Measurements from ENCODE around the gene DEPP1.
A peak's percentile ranks its signal among the peaks of the same experiment; 100 is the strongest.

DEPP1 gene

GRCh38 chr10:44954042-44954441 is 24.6 kb downstream of the DEPP1 start:
- no peak for DNase-seq (ENCODE audit: low spot score)

GRCh38 chr10:44952779-44953231 is 25.8 kb downstream of the DEPP1 start:
- DNase-seq (ENCODE audit: low spot score), result no peak

GRCh38 chr10:44951576-44952226 is 26.9 kb downstream of the DEPP1 start:
- DNase-seq (ENCODE audit: low spot score), result no peak

DNA sequence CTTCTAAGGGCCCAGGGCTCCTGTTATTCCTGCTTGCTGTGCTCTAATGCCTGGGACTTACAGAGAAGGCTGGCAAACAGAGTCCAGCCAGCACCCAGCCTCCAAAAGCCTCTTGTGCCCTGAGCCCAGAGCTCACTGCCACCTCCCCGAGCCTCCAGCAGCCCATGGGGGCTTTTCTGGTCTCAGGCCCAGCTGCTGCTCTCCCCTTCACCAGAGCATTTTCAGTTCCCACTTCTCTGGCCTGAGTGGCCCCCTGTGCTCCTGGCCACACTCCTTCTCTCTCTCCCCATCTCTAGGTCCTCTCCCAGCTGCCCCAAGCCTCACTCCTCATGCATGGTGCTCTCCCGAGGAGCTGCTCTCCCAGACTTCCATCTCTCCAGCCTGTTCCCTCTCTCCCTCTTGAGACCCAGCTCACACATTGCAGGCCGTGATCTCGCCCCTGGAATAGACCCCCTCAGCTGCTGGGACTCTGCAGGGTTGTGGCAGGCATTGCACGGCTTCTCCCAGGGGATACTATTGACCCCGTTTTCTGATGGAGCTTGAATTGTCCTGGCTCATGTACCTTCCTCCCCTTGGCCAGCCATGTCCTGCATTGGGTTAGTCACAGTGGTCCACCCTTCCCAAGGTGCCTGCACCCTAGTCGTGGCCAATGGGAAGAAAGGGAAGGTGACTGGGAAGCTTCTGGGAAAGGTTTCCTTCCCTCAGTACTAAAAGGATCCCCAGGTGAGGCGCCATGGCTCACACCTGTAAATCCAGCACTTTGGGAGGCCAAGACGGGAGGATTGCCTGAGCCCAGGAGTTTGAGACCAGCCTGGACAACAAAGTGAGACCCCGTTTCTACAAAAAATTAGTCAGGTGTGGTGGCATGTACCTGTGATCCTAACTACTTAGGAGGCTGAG is 28.0 kb downstream of the DEPP1 start:
- DNase-seq (ENCODE audit: low spot score), result no peak

DNA sequence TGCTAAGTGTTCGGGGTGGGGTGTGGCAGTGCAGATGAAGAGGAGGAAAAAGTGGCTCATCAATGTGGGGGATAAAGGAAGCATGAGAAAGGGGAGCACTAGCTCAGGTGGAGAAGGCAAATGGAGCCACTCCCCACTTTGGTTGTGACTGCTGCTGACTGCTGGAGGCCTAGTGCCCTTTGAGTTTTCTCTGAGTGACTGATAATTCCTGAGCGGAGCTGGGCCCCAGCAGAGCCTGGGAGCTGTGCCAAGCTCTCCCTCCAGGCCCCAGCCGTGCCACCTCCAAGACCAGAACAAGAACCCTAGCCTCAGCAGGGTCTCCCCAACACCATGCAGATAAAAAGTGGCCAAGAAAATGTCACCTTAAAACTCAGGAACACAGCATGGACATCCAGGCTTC is 28.7 kb downstream of the DEPP1 start:
- DNase-seq (ENCODE audit: low spot score), result no peak

DNA sequence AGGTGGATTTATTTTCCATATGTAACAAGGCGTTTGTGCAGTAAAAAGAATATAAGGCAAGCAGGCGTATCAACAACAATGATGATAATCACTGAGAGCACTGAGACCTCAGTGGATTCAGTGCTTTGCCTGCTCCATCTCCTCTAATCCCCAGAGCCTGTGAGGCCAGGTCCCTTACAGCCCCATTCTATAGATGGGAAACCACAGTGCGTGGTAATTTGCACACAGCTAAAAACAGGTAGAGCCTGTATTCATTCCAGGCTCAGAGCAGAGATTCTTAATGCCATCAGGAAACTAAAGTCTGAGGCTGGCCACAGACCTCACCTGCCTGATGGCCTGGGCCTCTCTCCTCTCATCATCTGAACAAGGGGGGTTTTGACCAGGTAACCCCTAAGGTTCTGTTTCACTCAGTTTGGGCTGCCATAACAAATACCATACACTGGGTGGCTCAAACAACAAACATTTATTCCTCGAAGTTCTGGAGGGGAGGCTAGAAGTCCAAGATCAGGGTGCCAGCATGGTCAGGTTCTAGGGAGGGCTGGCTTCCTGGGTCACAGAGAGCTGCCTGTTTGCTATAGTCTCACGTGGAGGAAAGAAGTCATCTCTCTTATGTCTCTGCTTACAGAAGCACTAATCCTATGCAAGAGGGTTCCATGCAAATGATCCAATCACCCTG is 29.3 kb downstream of the DEPP1 start:
- DNase-seq (ENCODE audit: low spot score), result no peak

- no peak for DNase-seq (ENCODE audit: low spot score)
These were observed 30.0 kb downstream of the DEPP1 start for GRCh38 chr10:44948642-44949041.

DNA sequence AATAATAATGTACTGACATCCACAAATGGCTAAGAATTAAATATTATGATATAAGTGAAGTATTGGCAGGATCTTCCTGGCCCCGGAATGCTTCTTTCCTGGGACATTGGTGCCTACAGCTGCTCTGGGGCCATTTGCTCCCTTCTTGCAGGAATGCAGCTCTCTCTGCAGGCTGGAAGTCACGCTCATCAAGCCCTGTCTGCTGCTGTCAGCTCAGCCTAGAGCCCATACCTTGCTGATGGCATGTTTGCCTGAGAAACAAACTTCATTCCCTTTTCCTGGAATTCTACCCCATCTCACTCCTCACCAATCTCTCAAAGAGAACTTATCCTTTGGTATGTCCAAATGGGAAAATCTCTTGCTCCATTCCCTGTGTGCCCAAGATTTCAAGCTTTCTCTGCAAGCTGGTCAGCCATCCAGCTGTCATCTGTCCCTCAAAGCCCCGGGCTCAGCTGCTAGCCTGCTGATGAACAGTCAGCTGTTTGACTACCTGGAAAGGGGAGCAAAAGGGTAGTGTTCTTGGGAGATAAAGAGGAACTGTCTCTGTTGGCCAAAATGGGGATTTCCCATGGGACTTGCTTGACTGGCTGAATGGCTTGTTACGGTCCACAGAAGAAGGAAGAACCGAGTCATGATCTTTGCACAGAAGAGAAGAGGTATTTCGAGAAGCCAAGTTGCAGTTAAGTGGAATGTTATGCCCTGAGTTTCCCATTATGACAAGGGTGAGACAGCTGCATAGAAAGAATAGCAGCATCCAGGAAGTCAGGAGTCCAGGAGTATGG is 31.0 kb downstream of the DEPP1 start:
- peak; percentile 21 for DNase-seq (ENCODE audit: low spot score)

DNA sequence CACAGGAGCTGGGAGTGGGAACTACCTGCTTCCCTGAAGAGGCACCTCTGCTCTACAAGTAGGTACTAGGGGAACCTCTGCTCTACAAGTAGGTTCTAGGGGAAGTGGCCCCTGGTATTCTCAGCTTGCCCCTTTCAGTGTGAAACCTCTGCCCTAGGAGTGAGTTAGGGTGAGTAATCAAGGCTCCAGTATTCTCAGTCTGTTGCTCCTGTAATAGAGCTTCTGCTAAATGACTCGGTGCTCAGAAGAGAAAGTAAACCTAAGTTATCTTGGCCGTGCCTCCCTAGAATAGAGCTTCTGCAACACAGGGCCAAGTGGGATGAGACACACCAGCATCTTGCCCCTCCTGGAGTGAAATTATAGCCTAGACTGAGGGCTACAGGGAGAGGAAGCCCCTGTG is 32.4 kb downstream of the DEPP1 start:
- no peak for DNase-seq (ENCODE audit: low spot score)

DNA sequence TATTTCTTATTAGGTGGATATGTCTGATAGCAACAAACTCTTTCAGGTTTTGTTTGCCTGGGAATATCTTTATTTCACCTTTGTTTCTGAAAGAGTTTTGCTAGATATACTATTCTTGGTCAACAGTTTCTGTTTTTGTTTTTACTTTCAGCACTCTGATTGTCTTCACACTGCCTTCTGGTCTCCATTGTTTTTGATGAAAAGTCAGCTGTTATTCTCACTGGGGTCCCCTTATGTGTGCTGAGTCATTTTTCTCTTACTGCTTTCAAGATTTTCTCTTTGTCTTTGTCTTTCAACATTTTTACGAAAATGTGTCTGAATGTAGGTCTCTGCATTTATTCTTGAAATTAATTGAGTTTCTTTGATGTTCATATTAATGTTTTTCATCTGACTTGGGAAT is 34.3 kb downstream of the DEPP1 start:
- no peak for DNase-seq (ENCODE audit: low spot score)

- no peak for DNase-seq (ENCODE audit: low spot score)
These were observed 38.8 kb downstream of the DEPP1 start for GRCh38 chr10:44939691-44940401.

- no peak for DNase-seq (ENCODE audit: low spot score)
These were observed 39.7 kb downstream of the DEPP1 start for GRCh38 chr10:44938956-44939355.

GRCh38 chr10:44937196-44938005 is 41.2 kb downstream of the DEPP1 start:
- DNase-seq (ENCODE audit: low spot score), result no peak

DNA sequence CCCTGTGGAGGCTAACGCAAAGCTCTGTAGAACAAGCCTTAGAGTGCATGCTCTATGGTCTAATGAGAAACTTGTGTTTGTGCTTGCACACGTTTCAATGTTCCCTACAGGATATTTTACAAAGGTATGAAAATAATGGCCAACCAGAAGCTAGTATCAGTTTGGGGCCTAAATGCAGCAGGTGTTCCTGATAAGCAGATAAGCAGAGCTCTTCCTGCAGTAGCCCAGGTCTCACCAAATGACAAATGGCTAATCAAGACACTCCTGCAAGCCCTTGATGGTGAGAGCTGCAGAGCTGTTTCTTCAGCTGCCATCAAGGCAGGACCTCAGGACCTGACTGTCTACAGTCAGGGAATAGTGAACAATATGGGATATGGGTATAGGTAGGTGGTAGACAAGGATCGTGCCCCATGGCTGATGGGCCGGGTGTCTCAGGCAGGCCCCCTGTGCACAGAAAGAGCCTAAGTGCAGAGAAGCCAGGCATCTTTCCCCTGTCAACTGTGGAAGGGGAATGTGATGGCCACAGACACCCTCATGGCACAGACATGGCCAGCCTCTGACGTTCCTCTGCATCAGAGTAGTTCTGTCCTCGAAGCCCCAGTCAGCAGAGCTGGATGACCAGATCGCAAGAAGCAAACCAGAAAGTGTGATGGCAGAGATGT is 42.2 kb downstream of the DEPP1 start:
- no peak for DNase-seq (ENCODE audit: low spot score)

GRCh38 chr10:44935966-44936295 is 42.7 kb downstream of the DEPP1 start:
- no peak for DNase-seq (ENCODE audit: low spot score)

GRCh38 chr10:44935201-44935965 is 43.2 kb downstream of the DEPP1 start:
- DNase-seq (ENCODE audit: low spot score), result no peak

GRCh38 chr10:44934416-44935200 is 44.0 kb downstream of the DEPP1 start:
- DNase-seq (ENCODE audit: low spot score), result no peak

Measured in NAMALWA (cell line).